ENCODE measurements around the gene CMC2. TPM values are rescaled to one million over a fixed set of nuclear protein-coding genes. Genes with fewer than 3 reads are reported as not detected.

The CMC2 gene
- total RNA-seq, 1 donor, result 18.5 TPM

- Histone ChIP-seq H2AFZ (ENCODE audit: low read length) (no peak overlapping the region), H3K4me3 (ENCODE audit: insufficient read depth, low read length) (no peak overlapping the region), H3K27ac (ENCODE audit: low read depth, low read length) (no peak overlapping the region), H3K4me2 (ENCODE audit: insufficient read depth, low read length) (no peak overlapping the region), H3K9me3 (ENCODE audit: low read depth, low read length) (no peaks in the 10 kb centered on the region), H3K36me3 (ENCODE audit: insufficient read depth, low read length) (no peaks in the 10 kb centered on the region), H3K27me3 (ENCODE audit: insufficient read depth, low read length) (no peaks in the 10 kb centered on the region), H3K79me2 (ENCODE audit: insufficient read depth, low read length) (peaks cover 69% of the 10 kb centered on the region), H4K20me1 (ENCODE audit: insufficient read depth, low read length) (no peaks in the 10 kb centered on the region), H3K4me1 (ENCODE audit: insufficient read depth, low read length) (peaks cover 43% of the 10 kb centered on the region)
- TF ChIP-seq, protein P1, sequence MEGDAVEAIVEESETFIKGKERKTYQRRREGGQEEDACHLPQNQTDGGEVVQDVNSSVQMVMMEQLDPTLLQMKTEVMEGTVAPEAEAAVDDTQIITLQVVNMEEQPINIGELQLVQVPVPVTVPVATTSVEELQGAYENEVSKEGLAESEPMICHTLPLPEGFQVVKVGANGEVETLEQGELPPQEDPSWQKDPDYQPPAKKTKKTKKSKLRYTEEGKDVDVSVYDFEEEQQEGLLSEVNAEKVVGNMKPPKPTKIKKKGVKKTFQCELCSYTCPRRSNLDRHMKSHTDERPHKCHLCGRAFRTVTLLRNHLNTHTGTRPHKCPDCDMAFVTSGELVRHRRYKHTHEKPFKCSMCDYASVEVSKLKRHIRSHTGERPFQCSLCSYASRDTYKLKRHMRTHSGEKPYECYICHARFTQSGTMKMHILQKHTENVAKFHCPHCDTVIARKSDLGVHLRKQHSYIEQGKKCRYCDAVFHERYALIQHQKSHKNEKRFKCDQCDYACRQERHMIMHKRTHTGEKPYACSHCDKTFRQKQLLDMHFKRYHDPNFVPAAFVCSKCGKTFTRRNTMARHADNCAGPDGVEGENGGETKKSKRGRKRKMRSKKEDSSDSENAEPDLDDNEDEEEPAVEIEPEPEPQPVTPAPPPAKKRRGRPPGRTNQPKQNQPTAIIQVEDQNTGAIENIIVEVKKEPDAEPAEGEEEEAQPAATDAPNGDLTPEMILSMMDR (IDR thresholded peaks at IDR 0.05; ENCODE audit: extremely low read depth, low read depth, low read length), result no peak
- no peak for DNase-seq (ENCODE audit: insufficient read length, low spot score, missing footprints)
These were observed 16.9 kb downstream of the CMC2 start for GRCh38 chr16:80989801-80990200.

GRCh38 chr16:80988756-80989155, 17.9 kb downstream of the CMC2 start:
- H3K9me3 ChIP-seq (ENCODE audit: low read depth, low read length), result no peaks in the 10 kb centered on the region
- H3K79me2 ChIP-seq (ENCODE audit: insufficient read depth, low read length), result peaks cover 73% of the 10 kb centered on the region
- H3K4me3 ChIP-seq (ENCODE audit: insufficient read depth, low read length), result no peak overlapping the region
- no peak for DNase-seq (ENCODE audit: insufficient read length, low spot score, missing footprints)
- peaks cover 33% of the 10 kb centered on the region for H3K4me1 ChIP-seq (ENCODE audit: insufficient read depth, low read length)
- no peak overlapping the region for H3K27ac ChIP-seq (ENCODE audit: low read depth, low read length)
- H4K20me1 ChIP-seq (ENCODE audit: insufficient read depth, low read length), result no peaks in the 10 kb centered on the region
- TF ChIP-seq, protein P1 (IDR thresholded peaks at IDR 0.05; ENCODE audit: extremely low read depth, low read depth, low read length), result no peak
- H2AFZ ChIP-seq (ENCODE audit: low read length), result no peak overlapping the region
- no peaks in the 10 kb centered on the region for H3K36me3 ChIP-seq (ENCODE audit: insufficient read depth, low read length)
- H3K4me2 ChIP-seq (ENCODE audit: insufficient read depth, low read length), result no peak overlapping the region
- H3K27me3 ChIP-seq (ENCODE audit: insufficient read depth, low read length), result no peaks in the 10 kb centered on the region

- H3K4me2 ChIP-seq (ENCODE audit: insufficient read depth, low read length), result no peak overlapping the region
- DNase-seq (ENCODE audit: insufficient read length, low spot score, missing footprints), result no peak
- peaks cover 13% of the 10 kb centered on the region for H3K4me1 ChIP-seq (ENCODE audit: insufficient read depth, low read length)
- no peak overlapping the region for H3K4me3 ChIP-seq (ENCODE audit: insufficient read depth, low read length)
- H3K27ac ChIP-seq (ENCODE audit: low read depth, low read length), result no peak overlapping the region
- peaks cover 77% of the 10 kb centered on the region for H3K79me2 ChIP-seq (ENCODE audit: insufficient read depth, low read length)
- no peaks in the 10 kb centered on the region for H3K27me3 ChIP-seq (ENCODE audit: insufficient read depth, low read length)
- no peaks in the 10 kb centered on the region for H3K36me3 ChIP-seq (ENCODE audit: insufficient read depth, low read length)
- no peaks in the 10 kb centered on the region for H3K9me3 ChIP-seq (ENCODE audit: low read depth, low read length)
- no peaks in the 10 kb centered on the region for H4K20me1 ChIP-seq (ENCODE audit: insufficient read depth, low read length)
- H2AFZ ChIP-seq (ENCODE audit: low read length), result no peak overlapping the region
- TF ChIP-seq, protein P1 (IDR thresholded peaks at IDR 0.05; ENCODE audit: extremely low read depth, low read depth, low read length), result no peak
These were observed 20.1 kb downstream of the CMC2 start for GRCh38 chr16:80986557-80986956.

- TF ChIP-seq, protein P1 (IDR thresholded peaks at IDR 0.05; ENCODE audit: extremely low read depth, low read depth, low read length), result no peak
- peaks cover under 1% of the 10 kb centered on the region for H3K36me3 ChIP-seq (ENCODE audit: insufficient read depth, low read length)
- H3K4me3 ChIP-seq (ENCODE audit: insufficient read depth, low read length), result no peak overlapping the region
- no peak for DNase-seq (ENCODE audit: insufficient read length, low spot score, missing footprints)
- no peaks in the 10 kb centered on the region for H3K27me3 ChIP-seq (ENCODE audit: insufficient read depth, low read length)
- H3K9me3 ChIP-seq (ENCODE audit: low read depth, low read length), result no peaks in the 10 kb centered on the region
- peaks cover 73% of the 10 kb centered on the region for H3K79me2 ChIP-seq (ENCODE audit: insufficient read depth, low read length)
- no peak overlapping the region for H3K4me2 ChIP-seq (ENCODE audit: insufficient read depth, low read length)
- no peaks in the 10 kb centered on the region for H4K20me1 ChIP-seq (ENCODE audit: insufficient read depth, low read length)
- H2AFZ ChIP-seq (ENCODE audit: low read length), result no peak overlapping the region
- peaks cover 12% of the 10 kb centered on the region for H3K4me1 ChIP-seq (ENCODE audit: insufficient read depth, low read length)
- H3K27ac ChIP-seq (ENCODE audit: low read depth, low read length), result no peak overlapping the region
These were observed 21.1 kb downstream of the CMC2 start for GRCh38 chr16:80985611-80986010.
